Epithelial cell of prostate (primary cell): ENCODE data around the gene AARS2.
A peak's percentile ranks its signal among the peaks of the same experiment; 100 is the strongest.

Experiments used
- DNase-seq: peaks from one replicate; pipeline ENCODE4 v3.0.0-alpha.2; 2011; ENCODE audit warnings: low read depth, low spot score
- H3K27ac ChIP-seq: fragments of 450-650 bp; 2 replicates; pipeline ENCODE4 v1.5.1; 2017; ENCODE audit warnings: mild to moderate bottlenecking

The AARS2 gene

DNA sequence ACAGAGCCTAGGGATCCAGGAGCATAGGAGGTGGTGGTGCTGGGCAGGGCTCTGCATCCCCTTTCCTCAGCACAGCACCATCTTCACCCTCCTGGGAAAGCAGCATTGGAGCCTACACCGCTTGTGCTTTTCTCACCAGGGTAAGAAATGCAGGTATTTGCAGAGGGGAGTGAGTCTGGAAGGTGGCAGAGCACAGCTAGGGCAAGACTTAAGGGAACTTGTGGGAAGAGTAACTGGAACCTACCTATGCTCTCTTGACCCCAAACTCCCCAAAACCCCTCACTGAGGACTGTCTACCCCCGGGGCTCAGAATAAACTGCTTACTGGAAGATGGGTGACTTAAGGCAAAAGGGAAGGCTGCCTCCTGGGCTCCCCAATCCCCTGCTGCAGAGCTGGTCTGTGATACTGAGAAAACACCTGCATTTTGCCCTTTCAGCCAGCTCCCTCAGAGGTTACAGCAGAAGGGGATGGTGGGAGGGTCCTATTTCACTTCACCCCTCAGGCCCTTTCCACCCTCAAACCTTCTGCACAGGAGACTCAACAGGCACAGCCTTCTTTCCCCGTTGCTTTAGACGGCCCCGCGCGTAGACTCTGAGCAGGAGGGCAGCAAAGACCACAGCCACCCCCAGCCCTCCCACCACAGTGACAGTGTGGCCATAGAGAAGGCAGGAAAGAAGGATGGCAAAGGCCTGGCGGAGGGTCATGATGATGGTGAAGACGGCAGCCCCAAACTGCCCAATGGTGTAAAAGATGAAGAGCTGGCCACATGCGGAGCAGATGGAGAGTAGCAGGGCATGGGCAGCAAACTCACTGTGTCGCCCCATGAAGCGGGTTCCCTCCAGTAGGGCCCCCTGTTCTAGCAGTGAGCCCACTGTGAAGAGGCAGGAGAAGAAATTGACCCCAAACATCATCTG, 58.7 kb downstream of the AARS2 start:
- no peak overlapping the region for H3K27ac ChIP-seq
- DNase-seq = no peak

DNA sequence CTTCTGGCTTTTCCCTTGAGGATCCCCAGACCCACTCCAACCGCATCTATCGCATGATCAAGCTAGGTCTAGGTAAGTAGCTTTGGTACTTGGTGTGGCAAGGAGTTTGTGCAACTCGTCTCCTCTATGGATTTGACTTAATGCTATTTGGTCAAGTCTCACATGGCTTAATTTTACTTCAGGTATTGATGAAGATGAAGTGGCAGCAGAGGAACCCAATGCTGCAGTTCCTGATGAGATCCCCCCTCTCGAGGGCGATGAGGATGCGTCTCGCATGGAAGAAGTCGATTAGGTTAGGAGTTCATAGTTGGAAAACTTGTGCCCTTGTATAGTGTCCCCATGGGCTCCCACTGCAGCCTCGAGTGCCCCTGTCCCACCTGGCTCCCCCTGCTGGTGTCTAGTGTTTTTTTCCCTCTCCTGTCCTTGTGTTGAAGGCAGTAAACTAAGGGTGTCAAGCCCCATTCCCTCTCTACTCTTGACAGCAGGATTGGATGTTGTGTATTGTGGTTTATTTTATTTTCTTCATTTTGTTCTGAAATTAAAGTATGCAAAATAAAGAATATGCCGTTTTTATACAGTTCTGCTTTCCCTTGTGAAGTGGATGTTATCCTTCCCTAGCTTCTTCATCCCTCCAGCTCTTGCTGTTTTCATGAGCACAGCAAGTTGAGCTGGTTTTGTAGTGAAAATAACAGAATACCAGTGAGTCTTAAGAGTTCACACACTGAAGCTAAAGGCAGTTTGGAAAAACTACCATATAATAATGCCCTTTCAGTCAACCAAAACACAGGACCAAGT, 59.6 kb downstream of the AARS2 start:
- H3K27ac ChIP-seq = no peak overlapping the region
- no peak for DNase-seq

DNA sequence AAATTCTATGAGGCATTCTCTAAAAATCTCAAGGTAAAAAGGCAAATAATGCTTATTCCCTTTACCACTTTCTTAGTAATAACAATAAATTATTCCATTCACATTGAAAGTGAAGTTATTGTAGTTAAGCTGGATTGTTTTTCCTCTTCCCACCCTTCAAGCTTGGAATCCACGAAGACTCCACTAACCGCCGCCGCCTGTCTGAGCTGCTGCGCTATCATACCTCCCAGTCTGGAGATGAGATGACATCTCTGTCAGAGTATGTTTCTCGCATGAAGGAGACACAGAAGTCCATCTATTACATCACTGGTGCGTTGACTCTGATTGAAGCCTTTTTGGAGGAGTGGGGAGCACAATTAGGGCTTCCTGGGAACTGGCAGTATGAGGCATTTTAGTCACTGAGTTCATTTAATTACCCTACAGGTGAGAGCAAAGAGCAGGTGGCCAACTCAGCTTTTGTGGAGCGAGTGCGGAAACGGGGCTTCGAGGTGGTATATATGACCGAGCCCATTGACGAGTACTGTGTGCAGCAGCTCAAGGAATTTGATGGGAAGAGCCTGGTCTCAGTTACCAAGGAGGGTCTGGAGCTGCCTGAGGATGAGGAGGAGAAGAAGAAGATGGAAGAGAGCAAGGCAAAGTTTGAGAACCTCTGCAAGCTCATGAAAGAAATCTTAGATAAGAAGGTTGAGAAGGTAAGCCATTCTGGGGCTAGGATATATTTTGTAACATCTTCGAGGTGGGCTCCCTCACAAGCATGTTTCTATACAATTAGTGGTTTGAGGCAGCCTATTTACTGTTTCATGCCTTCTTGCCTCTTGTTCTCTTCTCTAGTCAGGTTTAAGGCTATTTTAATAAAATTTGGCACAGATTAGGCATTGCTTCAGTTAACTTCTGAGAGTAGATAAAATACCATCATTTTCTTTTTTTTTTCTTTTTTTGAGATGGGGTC, 61.3 kb downstream of the AARS2 start:
- no peak for DNase-seq
- H3K27ac ChIP-seq = no peak overlapping the region

GRCh38 chr6:44250718-44251123, 62.4 kb downstream of the AARS2 start:
- H3K27ac ChIP-seq = peak overlapping the region; percentile 91
- DNase-seq = no peak

DNA sequence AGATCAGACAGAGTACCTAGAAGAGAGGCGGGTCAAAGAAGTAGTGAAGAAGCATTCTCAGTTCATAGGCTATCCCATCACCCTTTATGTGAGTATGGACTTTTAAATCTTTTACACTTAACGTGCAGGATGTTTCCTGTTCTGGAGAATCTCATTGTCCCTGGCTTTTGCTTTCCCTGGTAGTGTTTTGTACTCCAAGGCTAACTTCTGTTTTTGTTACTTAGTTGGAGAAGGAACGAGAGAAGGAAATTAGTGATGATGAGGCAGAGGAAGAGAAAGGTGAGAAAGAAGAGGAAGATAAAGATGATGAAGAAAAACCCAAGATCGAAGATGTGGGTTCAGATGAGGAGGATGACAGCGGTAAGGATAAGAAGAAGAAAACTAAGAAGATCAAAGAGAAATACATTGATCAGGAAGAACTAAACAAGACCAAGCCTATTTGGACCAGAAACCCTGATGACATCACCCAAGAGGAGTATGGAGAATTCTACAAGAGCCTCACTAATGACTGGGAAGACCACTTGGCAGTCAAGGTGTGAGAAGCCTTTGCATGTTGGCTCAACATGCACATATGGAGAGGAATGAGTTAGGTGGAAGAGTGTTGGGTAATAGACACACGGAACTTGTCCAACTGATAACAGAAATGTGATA, 63.0 kb downstream of the AARS2 start:
- H3K27ac ChIP-seq = peak overlapping the region; percentile 91
- DNase-seq = no peak
